ENCODE data around the gene NR1D1.

DNA sequence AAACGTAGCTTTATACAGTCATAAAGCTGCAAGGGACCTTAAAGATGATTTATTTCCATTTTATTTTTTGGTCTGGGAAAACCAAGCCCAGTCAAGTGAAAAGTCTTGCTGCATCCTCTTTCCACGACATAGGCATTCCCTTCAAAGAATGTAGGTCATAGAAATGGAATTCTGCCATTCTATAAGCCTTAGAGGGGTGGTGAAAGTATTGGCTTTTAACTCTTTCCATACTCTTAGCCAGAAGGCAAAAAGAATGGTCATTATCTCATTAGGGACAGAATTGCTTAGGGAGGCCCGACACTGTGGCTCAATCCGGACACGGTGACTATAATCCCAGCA is 13.5 kb upstream of the NR1D1 start:
- TF ChIP-seq, protein P1, sequence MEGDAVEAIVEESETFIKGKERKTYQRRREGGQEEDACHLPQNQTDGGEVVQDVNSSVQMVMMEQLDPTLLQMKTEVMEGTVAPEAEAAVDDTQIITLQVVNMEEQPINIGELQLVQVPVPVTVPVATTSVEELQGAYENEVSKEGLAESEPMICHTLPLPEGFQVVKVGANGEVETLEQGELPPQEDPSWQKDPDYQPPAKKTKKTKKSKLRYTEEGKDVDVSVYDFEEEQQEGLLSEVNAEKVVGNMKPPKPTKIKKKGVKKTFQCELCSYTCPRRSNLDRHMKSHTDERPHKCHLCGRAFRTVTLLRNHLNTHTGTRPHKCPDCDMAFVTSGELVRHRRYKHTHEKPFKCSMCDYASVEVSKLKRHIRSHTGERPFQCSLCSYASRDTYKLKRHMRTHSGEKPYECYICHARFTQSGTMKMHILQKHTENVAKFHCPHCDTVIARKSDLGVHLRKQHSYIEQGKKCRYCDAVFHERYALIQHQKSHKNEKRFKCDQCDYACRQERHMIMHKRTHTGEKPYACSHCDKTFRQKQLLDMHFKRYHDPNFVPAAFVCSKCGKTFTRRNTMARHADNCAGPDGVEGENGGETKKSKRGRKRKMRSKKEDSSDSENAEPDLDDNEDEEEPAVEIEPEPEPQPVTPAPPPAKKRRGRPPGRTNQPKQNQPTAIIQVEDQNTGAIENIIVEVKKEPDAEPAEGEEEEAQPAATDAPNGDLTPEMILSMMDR (IDR thresholded peaks at IDR 0.05; ENCODE audit: low read depth, low read length, poor library complexity, severe bottlenecking) = no peak
- TF ChIP-seq EZH2phosphoT487 (IDR thresholded peaks at IDR 0.05; ENCODE audit: borderline replicate concordance, low read length) = no peak

All from DOHH2 (cell line).